SK-N-SH (cell line): Measurements from ENCODE around the gene PAFAH1B2. TPM values are rescaled to one million over a fixed set of nuclear protein-coding genes. Genes with fewer than 3 reads are reported as not detected.

Source experiments
- CTCF ChIA-PET: fragments of 300-600, 350-600 bp; formaldehyde crosslinking; extraction: SDS; loops from one replicate; lab custom pipeline; 2021; lab: Yijun Ruan, JAX
- POLR2A ChIA-PET: fragments of 350-600 bp; sonication (Branson Sonifier 250); formaldehyde crosslinking; extraction: SDS; loops from one replicate; lab custom pipeline; 2020; ENCODE audit warnings: antibody characterized with exemption, inconsistent platforms; lab: Yijun Ruan, JAX
- DNase-seq: peaks from one replicate; pipeline ENCODE4 v3.0.0; 2012
- H2AFZ ChIP-seq: fragments of 200-600 bp; sonication (generic); 2 replicates; pipeline ENCODE4 v1.8.1; 2016; ENCODE audit warnings: antibody characterized with exemption, mild to moderate bottlenecking, low read depth
- H3F3A ChIP-seq: fragments of 200-600 bp; sonication (generic); replicated peaks from 2 replicates; pipeline ENCODE3; 2016; ENCODE audit warnings: antibody characterized with exemption, mild to moderate bottlenecking; ENCODE audit not compliant: insufficient read depth
- H3K27ac ChIP-seq, 2 experiments: fragments of 200-500 bp in 1 of 2; fragments of 200-600 bp in 1 of 2; sonication (Bioruptor generic) in 1 of 2; sonication (generic), shearing (Covaris generic) in 1 of 2; 2 replicates each; pipeline versions ENCODE4 v1.5.1 to v1.6.1; 2014 to 2016; ENCODE audit warnings: low read depth in 2 of 2, inconsistent platforms in 1 of 2, low read length in 1 of 2, mild to moderate bottlenecking in 1 of 2, mixed read lengths in 1 of 2
- H3K27me3 ChIP-seq: fragments of 200-600 bp; sonication (generic), shearing (Covaris generic); 2 replicates; pipeline ENCODE4 v1.6.1; 2016; ENCODE audit warnings: mixed run types; ENCODE audit not compliant: insufficient read depth
- H3K36me3 ChIP-seq, 2 experiments: fragments of 200-500 bp in 1 of 2; fragments of 200-600 bp in 1 of 2; sonication (Bioruptor generic) in 1 of 2; sonication (generic) in 1 of 2; replicated peaks in 1 of 2; 2 replicates each; pipeline versions ENCODE3 to v1.5.1; 2014 to 2016; ENCODE audit warnings: low read length in 1 of 2, mild to moderate bottlenecking in 1 of 2; ENCODE audit not compliant: insufficient read depth in 2 of 2, control insufficient read depth in 1 of 2
- H3K4me1 ChIP-seq, 2 experiments: fragments of 200-500 bp in 1 of 2; fragments of 200-600 bp in 1 of 2; sonication (Bioruptor generic) in 1 of 2; sonication (generic), shearing (Covaris generic) in 1 of 2; 2 replicates each; pipeline versions ENCODE4 v1.5.1 to v1.6.1; 2014 to 2016; ENCODE audit warnings: low read depth in 1 of 2, low read length in 1 of 2, mixed run types in 1 of 2; ENCODE audit not compliant: insufficient read depth in 2 of 2, control insufficient read depth in 1 of 2
- H3K4me2 ChIP-seq: fragments of 200-600 bp; sonication (generic), shearing (Covaris generic); 2 replicates; pipeline ENCODE4 v1.6.1; 2017; ENCODE audit warnings: mixed run types
- H3K4me3 ChIP-seq, 2 experiments: fragments of 200-500 bp in 1 of 2; fragments of 200-600 bp in 1 of 2; sonication (Bioruptor generic) in 1 of 2; sonication (generic), shearing (Covaris generic) in 1 of 2; 2 replicates each; pipeline versions ENCODE4 v1.5.1 to v1.8.1; 2014 to 2016; ENCODE audit warnings: low read depth in 2 of 2, inconsistent platforms in 1 of 2, low read length in 1 of 2, mild to moderate bottlenecking in 1 of 2, mixed read lengths in 1 of 2, moderate library complexity in 1 of 2
- H3K79me2 ChIP-seq: fragments of 200-600 bp; sonication (generic); 2 replicates; pipeline ENCODE4 v1.8.1; 2017; ENCODE audit warnings: mild to moderate bottlenecking; ENCODE audit not compliant: insufficient read depth
- H3K9ac ChIP-seq: fragments of 200-600 bp; sonication (generic); 2 replicates; pipeline ENCODE4 v1.6.1; 2017; ENCODE audit warnings: mixed run types
- H3K9me2 ChIP-seq: fragments of 200-600 bp; sonication (generic); 2 replicates; pipeline ENCODE4 v1.6.1; 2017; ENCODE audit warnings: mixed run types
- H3K9me3 ChIP-seq: fragments of 200-600 bp; sonication (generic); 2 replicates; pipeline ENCODE4 v1.6.1; 2017; ENCODE audit warnings: mixed run types, mild to moderate bottlenecking, moderate library complexity
- H4K20me1 ChIP-seq: fragments of 200-600 bp; sonication (generic); 2 replicates; pipeline ENCODE4 v1.6.1; 2017; ENCODE audit warnings: mild to moderate bottlenecking, mixed run types; ENCODE audit not compliant: insufficient read depth
- CTCF ChIP-seq: fragments of 200-600 bp; sonication (generic); IDR thresholded peaks from 2 replicates; pipeline ENCODE4 v1.6.1; 2017; ENCODE audit warnings: antibody characterized with exemption, mild to moderate bottlenecking, moderate library complexity
- EP300 ChIP-seq, 2 experiments: IDR thresholded peaks; 2 replicates each; pipeline versions ENCODE4 v1.4.0 to v1.6.1; 2012; ENCODE audit warnings: borderline replicate concordance in 1 of 2, low read depth in 1 of 2, low read length in 1 of 2
- FOSL2 ChIP-seq: IDR thresholded peaks from 2 replicates; pipeline ENCODE4 v1.4.0; 2012; ENCODE audit warnings: low read depth, mild to moderate bottlenecking, moderate library complexity, borderline replicate concordance
- FOXJ3 ChIP-seq: sonication (generic); formaldehyde crosslinking; IDR thresholded peaks from 2 replicates; pipeline ENCODE4 v1.5.1; 2020; ENCODE audit warnings: mild to moderate bottlenecking, missing genetic modification reagents
- FOXM1 ChIP-seq: IDR thresholded peaks from 2 replicates; pipeline ENCODE4 v1.4.0; 2012; ENCODE audit warnings: low read depth, mild to moderate bottlenecking
- GATA2 ChIP-seq: sonication (generic); formaldehyde crosslinking; IDR thresholded peaks from 2 replicates; pipeline ENCODE4 v1.5.0; 2020; ENCODE audit warnings: mild to moderate bottlenecking, missing genetic modification reagents
- IRF3 ChIP-seq: fragments of 150-350 bp; IDR thresholded peaks from 2 replicates; pipeline ENCODE4 v1.6.1; 2016; ENCODE audit warnings: mild to moderate bottlenecking, low read depth, low read length
- JUND ChIP-seq: IDR thresholded peaks from 2 replicates; pipeline ENCODE4 v1.4.0; 2012
- PBX3 ChIP-seq: IDR thresholded peaks from 2 replicates; pipeline ENCODE4; 2012
- RAD21 ChIP-seq: IDR thresholded peaks from 2 replicates; pipeline ENCODE4 v1.6.1; 2012; ENCODE audit warnings: mild to moderate bottlenecking, low read length
- RCOR1 ChIP-seq: fragments of 150-350 bp; IDR thresholded peaks from 2 replicates; pipeline ENCODE4 v1.6.1; 2017; ENCODE audit warnings: antibody characterized with exemption, low read length
- RXRA ChIP-seq: IDR thresholded peaks from 2 replicates; pipeline ENCODE4 v1.4.0; 2012; ENCODE audit warnings: low read depth, mild to moderate bottlenecking, borderline replicate concordance
- SIN3A ChIP-seq: IDR thresholded peaks from 2 replicates; pipeline ENCODE4 v1.6.1; 2012; ENCODE audit warnings: low read depth, mild to moderate bottlenecking, low read length, moderate library complexity, borderline replicate concordance
- TCF12 ChIP-seq: IDR thresholded peaks from 2 replicates; pipeline ENCODE4 v1.4.0; 2012
- USF1 ChIP-seq: IDR thresholded peaks from 2 replicates; pipeline ENCODE4 v1.4.0; 2012; ENCODE audit warnings: low read depth, borderline replicate concordance
- USF2 ChIP-seq: fragments of 150-350 bp; IDR thresholded peaks from 2 replicates; pipeline ENCODE4 v1.6.1; 2017; ENCODE audit warnings: antibody characterized with exemption, low read length, low read depth, borderline replicate concordance
- YY1 ChIP-seq: IDR thresholded peaks from 2 replicates; pipeline ENCODE4 v1.4.0; 2012; ENCODE audit warnings: low read depth, mild to moderate bottlenecking
- WGBS: methylation state at CpG from one replicate; pipeline ENCODE4 v1.1.6; 2017; ENCODE audit warnings: low lambda C conversion rate; 5-methylcytosine and 5-hydroxymethylcytosine counted together
- polyA plus RNA-seq, 3 experiments: library from polyadenylated mRNA; depleted of rRNA; stranded (reverse); fragments of >200 nt; gene quantifications; 2 replicates each; pipeline ENCODE4 v1.2.3, GENCODE V29; 2012

The PAFAH1B2 gene
- polyA plus RNA-seq, 1 of the 3 experiments (the other 2 are of a cell fraction) = 19.6 TPM

GRCh38 chr11:117146521-117146920 is 2.4 kb downstream of the PAFAH1B2 start:
- no peak overlapping the region for H2AFZ ChIP-seq
- WGBS = 82% methylated on average over 10 of the region's 10 CpGs
- H3K9me2 ChIP-seq = no peaks in the 10 kb centered on the region
- no peaks in the 10 kb centered on the region for H3K9me3 ChIP-seq
- H3K9ac ChIP-seq = no peak overlapping the region; the same call in 1 of the 2 replicates
- H3K36me3 ChIP-seq = peaks cover 6 to 46% of the 10 kb centered on the region in 2 experiments
- peak overlapping the region in 1 of 2 experiments; percentile 84; a peak in 2 of 4 replicates for H3K4me3 ChIP-seq
- CTCF ChIA-PET = interaction anchor here (0.7 to 1.9 kb wide), 3 partner anchors 41 to 355 kb away, joined by 4 to 7 read pairs (median 5); partner anchors contain the start of gene APOA5
- peaks cover 0 to 8% of the 10 kb centered on the region in 2 experiments; a peak in 3 of 4 replicates for H3K4me1 ChIP-seq
- H3K4me2 ChIP-seq = peak overlapping the region; percentile 92
- H4K20me1 ChIP-seq = peaks cover 69% of the 10 kb centered on the region
- TF ChIP-seq RXRA (no peak), EP300 (IDR thresholded peaks at IDR 0.05; ENCODE audit: borderline replicate concordance in 1 of 2, low read depth in 1 of 2, low read length in 1 of 2) (no peak), RAD21 (no peak), CTCF (no peak), FOXM1 (no peak), GATA2 (CRISPR knock-in tag) (no peak), USF2 (no peak), FOXJ3 (no peak), PBX3 (no peak), TCF12 (no peak), YY1 (no peak), FOSL2 (no peak)
- TF ChIP-seq, all 33 proteins: peak for 0
- H3K27ac ChIP-seq = peak overlapping the region in 1 of 2 experiments; percentile 8; a peak in 1 of 4 replicates
- H3F3A ChIP-seq = peaks cover 18% of the 10 kb centered on the region
- POLR2A ChIA-PET = interaction anchor here (1.3 kb wide), 1 partner anchor 32 kb away, joined by 3 read pairs; the partner anchor contains the start of gene SIDT2
- peaks cover 72% of the 10 kb centered on the region for H3K79me2 ChIP-seq
- H3K27me3 ChIP-seq = no peaks in the 10 kb centered on the region
- no peak for DNase-seq

GRCh38 chr11:117152066-117152465 is 8.0 kb downstream of the PAFAH1B2 start:
- Histone ChIP-seq H3K27me3 (no peaks in the 10 kb centered on the region), H3K27ac (no peak overlapping the region), H3K9me3 (no peaks in the 10 kb centered on the region), H3K36me3 (peaks cover 9 to 64% of the 10 kb centered on the region in 2 experiments), H3F3A (no peaks in the 10 kb centered on the region), H3K9ac (no peak overlapping the region), H3K79me2 (peaks cover 100% of the 10 kb centered on the region), H3K9me2 (no peaks in the 10 kb centered on the region), H3K4me2 (no peak overlapping the region), H3K4me1 (peaks cover 0 to 7% of the 10 kb centered on the region in 2 experiments; a peak in 2 of 4 replicates), H3K4me3 (no peak overlapping the region), H2AFZ (no peak overlapping the region), H4K20me1 (peaks cover 99% of the 10 kb centered on the region)
- no peak for DNase-seq
- ChIA-PET POLR2A (no interaction called here), CTCF (interaction anchor here (0.9 kb wide), 1 partner anchor 23 kb away, joined by 3 read pairs; no protein-coding TSS in a partner anchor)
- no peak for TF ChIP-seq EP300 (IDR thresholded peaks at IDR 0.05; ENCODE audit: borderline replicate concordance in 1 of 2, low read depth in 1 of 2, low read length in 1 of 2)
- TF ChIP-seq USF1 = no peak
- TF ChIP-seq IRF3 = no peak
- no peak for TF ChIP-seq FOXM1
- no peak for TF ChIP-seq RAD21
- no peak for TF ChIP-seq SIN3A
- TF ChIP-seq RCOR1 = no peak
- no peak for TF ChIP-seq JUND
- WGBS = 75% methylated on average over 2 of the region's 2 CpGs
